GM12872 (cell line): ENCODE data around the gene MAGI1.

Experiments used
- CTCF ChIP-seq: IDR thresholded peaks from 3 replicates; pipeline ENCODE4 v1.5.1; 2011; ENCODE audit warnings: low read depth, mild to moderate bottlenecking, low read length, moderate library complexity; ENCODE audit not compliant: insufficient read depth

The MAGI1 gene

GRCh38 chr3:65993134-65993900 is 45.4 kb downstream of the MAGI1 start:
- TF ChIP-seq CTCF = no peak

- TF ChIP-seq CTCF = no peak
These were observed 46.6 kb downstream of the MAGI1 start for GRCh38 chr3:65992106-65992505.

GRCh38 chr3:65988411-65989180 is 50.1 kb downstream of the MAGI1 start:
- no peak for TF ChIP-seq CTCF

- no peak for TF ChIP-seq CTCF
These were observed 52.4 kb downstream of the MAGI1 start for GRCh38 chr3:65986285-65986684.

GRCh38 chr3:65984975-65985374 is 53.7 kb downstream of the MAGI1 start:
- no peak for TF ChIP-seq CTCF

GRCh38 chr3:65983100-65983499 is 55.6 kb downstream of the MAGI1 start:
- TF ChIP-seq CTCF = no peak

GRCh38 chr3:65979731-65980130 is 59.0 kb downstream of the MAGI1 start:
- no peak for TF ChIP-seq CTCF
